ENCODE results near the gene SLC35E4. TPM values are rescaled to one million over a fixed set of nuclear protein-coding genes. Genes with fewer than 3 reads are reported as not detected.

SLC35E4 gene
- total and polyA plus RNA-seq, 2 experiments from 2014 or later: 2.6 to 11.3 TPM

GRCh38 chr22:30636226-30637077 is 871 bp downstream of the SLC35E4 start (continued):
- no peak for TF ChIP-seq ZNF462 (CRISPR knock-in tag; IDR thresholded peaks at IDR 0.05)
- no peak for TF ChIP-seq JUNB (IDR thresholded peaks at IDR 0.05; ENCODE audit: unreplicated experiment)
- TF ChIP-seq POLR2AphosphoS5 (IDR thresholded peaks at IDR 0.05; ENCODE audit: low read depth): no peak

DNA sequence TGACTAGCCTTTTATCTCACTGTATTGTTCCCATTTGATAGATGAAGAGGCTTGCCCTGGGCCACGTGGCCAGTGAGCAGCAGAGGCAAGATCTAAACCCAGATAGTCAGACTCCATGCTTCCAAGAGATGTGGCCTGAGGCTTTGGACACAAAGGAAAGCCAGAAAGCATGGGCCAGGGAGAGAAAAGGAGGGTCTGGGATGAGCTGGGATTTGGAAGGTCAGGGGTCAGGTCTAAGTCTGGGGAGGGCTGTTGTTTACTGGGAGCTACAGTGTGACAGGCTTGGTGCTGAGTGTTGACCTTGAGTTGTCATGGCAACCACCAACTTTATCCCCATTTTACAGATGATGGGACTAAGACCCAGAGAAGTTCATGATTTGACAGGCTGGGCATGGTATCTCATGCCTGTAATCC is 2.1 kb downstream of the SLC35E4 start:
- no peak overlapping the region for H2AFZ ChIP-seq
- no peaks in the 10 kb centered on the region for H4K20me1 ChIP-seq (replicated peaks; ENCODE audit: insufficient read depth)
- H3K27ac ChIP-seq (ENCODE audit: low read depth): no peak overlapping the region
- no peak overlapping the region; the same call in 2 of the 3 replicates for H3K4me3 Mint-ChIP-seq
- H3K27me3 Mint-ChIP-seq (ENCODE audit: insufficient read depth, low read depth, poor library complexity): peaks cover 21% of the 10 kb centered on the region
- no peak overlapping the region; the same call in 1 of the 2 replicates for H3K4me2 ChIP-seq
- no peak overlapping the region for H3K4me3 ChIP-seq
- peaks cover 22% of the 10 kb centered on the region for H3K36me3 Mint-ChIP-seq (ENCODE audit: low read depth)
- DNase-seq (ENCODE audit: low spot score): no peak
- peaks cover 13% of the 10 kb centered on the region; the same call in 2 of the 3 replicates for H3K4me1 Mint-ChIP-seq
- peaks cover 10% of the 10 kb centered on the region; the same call in 1 of the 2 replicates for H3K4me1 ChIP-seq (ENCODE audit: insufficient read depth)
- no peaks in the 10 kb centered on the region for H3K9me2 ChIP-seq (ENCODE audit: insufficient read depth)
- ATAC-seq: no peak
- H3K9me3 Mint-ChIP-seq: peaks cover 8% of the 10 kb centered on the region; the same call in 2 of the 3 replicates
- H3K79me2 ChIP-seq (replicated peaks; ENCODE audit: insufficient read depth): no peaks in the 10 kb centered on the region
- peaks cover 4% of the 10 kb centered on the region; the same call in 1 of the 2 replicates for H3K36me3 ChIP-seq (ENCODE audit: insufficient read depth)
- 0 out of 2 replicates have a peak, but pooled peaks cover 2% of the 10 kb centered on the region for H3F3A ChIP-seq (replicated peaks; ENCODE audit: low read depth)
- H3K27ac Mint-ChIP-seq: no peak overlapping the region
- 0 out of 2 replicates have a peak, but pooled peaks cover 3% of the 10 kb centered on the region for H3K27me3 ChIP-seq (ENCODE audit: insufficient read depth)
- TF ChIP-seq ZNF331 (CRISPR knock-in tag; IDR thresholded peaks at IDR 0.05; ENCODE audit: low read depth) (no peak), EZH2 (IDR thresholded peaks at IDR 0.05; ENCODE audit: low read depth, unreplicated experiment) (no peak), STAT1 (IDR thresholded peaks at IDR 0.05; ENCODE audit: unreplicated experiment) (no peak), NANOG (IDR thresholded peaks at IDR 0.05; ENCODE audit: borderline replicate concordance) (no peak), JUNB (IDR thresholded peaks at IDR 0.05; ENCODE audit: unreplicated experiment) (no peak), ZNF114 (CRISPR knock-in tag; IDR thresholded peaks at IDR 0.05) (no peak), POLR2AphosphoS5 (IDR thresholded peaks at IDR 0.05; ENCODE audit: low read depth) (no peak), CREB1 (CRISPR knock-in tag; IDR thresholded peaks at IDR 0.05; ENCODE audit: low read depth) (no peak), EZH2phosphoT487 (IDR thresholded peaks at IDR 0.05; ENCODE audit: unreplicated experiment) (no peak)
- TF ChIP-seq, protein P1, sequence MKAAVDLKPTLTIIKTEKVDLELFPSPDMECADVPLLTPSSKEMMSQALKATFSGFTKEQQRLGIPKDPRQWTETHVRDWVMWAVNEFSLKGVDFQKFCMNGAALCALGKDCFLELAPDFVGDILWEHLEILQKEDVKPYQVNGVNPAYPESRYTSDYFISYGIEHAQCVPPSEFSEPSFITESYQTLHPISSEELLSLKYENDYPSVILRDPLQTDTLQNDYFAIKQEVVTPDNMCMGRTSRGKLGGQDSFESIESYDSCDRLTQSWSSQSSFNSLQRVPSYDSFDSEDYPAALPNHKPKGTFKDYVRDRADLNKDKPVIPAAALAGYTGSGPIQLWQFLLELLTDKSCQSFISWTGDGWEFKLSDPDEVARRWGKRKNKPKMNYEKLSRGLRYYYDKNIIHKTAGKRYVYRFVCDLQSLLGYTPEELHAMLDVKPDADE (IDR thresholded peaks at IDR 0.05): no peak
- TF ChIP-seq, protein P2, sequence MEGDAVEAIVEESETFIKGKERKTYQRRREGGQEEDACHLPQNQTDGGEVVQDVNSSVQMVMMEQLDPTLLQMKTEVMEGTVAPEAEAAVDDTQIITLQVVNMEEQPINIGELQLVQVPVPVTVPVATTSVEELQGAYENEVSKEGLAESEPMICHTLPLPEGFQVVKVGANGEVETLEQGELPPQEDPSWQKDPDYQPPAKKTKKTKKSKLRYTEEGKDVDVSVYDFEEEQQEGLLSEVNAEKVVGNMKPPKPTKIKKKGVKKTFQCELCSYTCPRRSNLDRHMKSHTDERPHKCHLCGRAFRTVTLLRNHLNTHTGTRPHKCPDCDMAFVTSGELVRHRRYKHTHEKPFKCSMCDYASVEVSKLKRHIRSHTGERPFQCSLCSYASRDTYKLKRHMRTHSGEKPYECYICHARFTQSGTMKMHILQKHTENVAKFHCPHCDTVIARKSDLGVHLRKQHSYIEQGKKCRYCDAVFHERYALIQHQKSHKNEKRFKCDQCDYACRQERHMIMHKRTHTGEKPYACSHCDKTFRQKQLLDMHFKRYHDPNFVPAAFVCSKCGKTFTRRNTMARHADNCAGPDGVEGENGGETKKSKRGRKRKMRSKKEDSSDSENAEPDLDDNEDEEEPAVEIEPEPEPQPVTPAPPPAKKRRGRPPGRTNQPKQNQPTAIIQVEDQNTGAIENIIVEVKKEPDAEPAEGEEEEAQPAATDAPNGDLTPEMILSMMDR (conservative IDR thresholded peaks at IDR 0.05; ENCODE audit: low read depth in 2 of 2): no peak
